ENCODE data around the gene RGCC. TPM values are rescaled to one million over a fixed set of nuclear protein-coding genes. Genes with fewer than 3 reads are reported as not detected.

RGCC gene
- total RNA-seq, 2 donors from 2014 or later, result 57.0 to 163 TPM

DNA sequence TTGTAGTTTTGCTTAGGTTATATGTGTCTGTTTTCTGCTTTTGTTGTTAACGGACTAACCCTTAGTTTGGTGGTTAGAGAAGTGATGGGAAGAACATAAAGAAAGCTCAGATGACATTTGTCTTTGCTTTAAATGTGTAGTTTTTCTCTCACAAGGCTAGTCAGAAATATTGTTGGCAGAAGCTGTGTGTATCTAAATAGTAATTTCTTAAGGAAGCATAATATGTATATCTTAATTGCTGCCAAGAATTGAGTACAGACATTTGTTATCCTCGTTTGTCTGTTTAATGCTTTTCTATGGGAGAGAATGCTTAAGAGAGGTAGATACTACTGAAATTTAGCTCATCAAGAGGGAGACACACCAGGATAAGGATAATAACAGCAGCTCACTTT, 2.7 kb downstream of the RGCC start:
- Mint-ChIP-seq H3K4me1 (peaks cover 54% of the 10 kb centered on the region), H3K27me3 (no peaks in the 10 kb centered on the region), H3K4me3 (peak overlapping the region; percentile 97), H3K36me3 (ENCODE audit: low read depth) (peaks cover 72% of the 10 kb centered on the region), H3K9me3 (no peaks in the 10 kb centered on the region), H3K27ac (peak overlapping the region; percentile 95)
- ATAC-seq (replicated peaks), result no peak

DNA sequence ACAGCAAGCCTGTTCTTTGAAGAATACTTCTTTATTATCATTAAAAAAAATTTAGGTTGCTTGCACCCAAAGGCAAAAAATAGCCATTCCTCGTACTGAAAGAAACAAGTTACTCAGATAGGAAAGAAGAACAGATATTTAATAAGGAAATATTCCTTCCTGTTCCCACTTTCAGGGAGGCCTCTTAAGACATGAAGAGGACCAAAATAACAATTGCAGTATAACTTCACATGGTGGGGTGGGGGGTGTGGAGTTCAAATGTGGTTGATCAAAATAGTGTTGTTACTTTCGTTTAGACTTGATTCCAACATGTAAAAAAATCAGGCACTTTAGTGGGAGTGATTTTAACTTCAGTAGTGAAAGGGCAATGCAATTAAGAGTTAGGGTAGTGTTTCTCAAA, 3.6 kb downstream of the RGCC start:
- peaks cover 80% of the 10 kb centered on the region for H3K36me3 Mint-ChIP-seq (ENCODE audit: low read depth)
- peak overlapping the region; percentile 97 for H3K4me3 Mint-ChIP-seq
- H3K9me3 Mint-ChIP-seq, result no peaks in the 10 kb centered on the region
- peaks cover 62% of the 10 kb centered on the region for H3K4me1 Mint-ChIP-seq
- no peaks in the 10 kb centered on the region for H3K27me3 Mint-ChIP-seq
- H3K27ac Mint-ChIP-seq, result peak overlapping the region; percentile 95
- ATAC-seq (replicated peaks), result no peak

DNA sequence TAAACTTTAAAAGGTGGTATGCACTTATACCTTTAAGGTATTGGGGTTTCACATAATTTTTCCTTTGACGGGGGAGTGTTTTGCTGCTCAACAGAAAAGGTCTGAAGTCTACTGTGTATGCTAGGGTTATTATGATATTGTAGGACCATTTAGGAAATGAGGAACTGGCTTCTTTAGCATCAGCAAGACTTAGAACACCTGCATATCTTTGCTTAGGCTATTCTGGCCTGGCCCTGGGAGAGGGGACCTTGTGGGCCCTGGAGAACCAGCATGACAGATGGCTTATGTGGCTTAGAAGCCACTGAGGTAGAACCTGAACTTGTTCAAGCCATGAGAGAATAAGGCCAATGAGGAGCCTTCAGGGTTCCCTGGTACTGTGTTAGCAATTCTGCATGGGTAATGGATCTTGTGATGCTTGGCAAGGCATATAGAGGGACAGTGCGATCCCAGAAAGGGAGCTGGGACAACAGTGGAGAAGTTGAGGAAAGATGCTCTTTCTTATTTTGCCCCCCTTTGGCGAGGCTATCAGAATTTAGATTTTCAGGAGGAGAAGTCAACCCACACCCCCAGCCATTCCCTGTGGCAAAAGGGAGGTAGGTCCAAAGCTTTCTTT, 4.3 kb downstream of the RGCC start:
- H3K9me3 Mint-ChIP-seq, result no peaks in the 10 kb centered on the region
- no peaks in the 10 kb centered on the region for H3K27me3 Mint-ChIP-seq
- peak overlapping the region; percentile 95 for H3K27ac Mint-ChIP-seq
- no peak for ATAC-seq (replicated peaks)
- H3K4me1 Mint-ChIP-seq, result peaks cover 68% of the 10 kb centered on the region
- H3K4me3 Mint-ChIP-seq, result peak overlapping the region; percentile 97
- H3K36me3 Mint-ChIP-seq (ENCODE audit: low read depth), result peaks cover 87% of the 10 kb centered on the region

DNA sequence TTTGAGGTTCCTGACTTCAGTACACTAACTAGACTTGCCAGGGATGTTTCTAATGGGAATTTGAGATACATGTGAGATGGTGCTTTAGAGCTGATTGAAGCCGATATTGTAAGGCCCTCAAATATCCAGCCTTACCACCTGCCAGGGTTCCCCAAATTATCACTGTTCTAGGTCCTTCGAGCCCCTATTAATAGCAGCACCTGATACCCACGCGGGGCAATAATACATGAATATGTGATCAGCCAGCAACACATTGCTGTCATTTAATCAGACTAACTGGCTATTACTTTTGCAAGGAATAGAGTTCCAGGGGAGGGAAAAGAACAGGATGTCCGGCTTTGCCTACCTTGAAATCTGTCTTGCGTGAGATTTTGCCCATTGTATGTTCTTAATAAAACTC, 5.1 kb downstream of the RGCC start:
- Mint-ChIP-seq H3K9me3 (no peaks in the 10 kb centered on the region), H3K27ac (peak overlapping the region; percentile 95), H3K27me3 (no peaks in the 10 kb centered on the region)

DNA sequence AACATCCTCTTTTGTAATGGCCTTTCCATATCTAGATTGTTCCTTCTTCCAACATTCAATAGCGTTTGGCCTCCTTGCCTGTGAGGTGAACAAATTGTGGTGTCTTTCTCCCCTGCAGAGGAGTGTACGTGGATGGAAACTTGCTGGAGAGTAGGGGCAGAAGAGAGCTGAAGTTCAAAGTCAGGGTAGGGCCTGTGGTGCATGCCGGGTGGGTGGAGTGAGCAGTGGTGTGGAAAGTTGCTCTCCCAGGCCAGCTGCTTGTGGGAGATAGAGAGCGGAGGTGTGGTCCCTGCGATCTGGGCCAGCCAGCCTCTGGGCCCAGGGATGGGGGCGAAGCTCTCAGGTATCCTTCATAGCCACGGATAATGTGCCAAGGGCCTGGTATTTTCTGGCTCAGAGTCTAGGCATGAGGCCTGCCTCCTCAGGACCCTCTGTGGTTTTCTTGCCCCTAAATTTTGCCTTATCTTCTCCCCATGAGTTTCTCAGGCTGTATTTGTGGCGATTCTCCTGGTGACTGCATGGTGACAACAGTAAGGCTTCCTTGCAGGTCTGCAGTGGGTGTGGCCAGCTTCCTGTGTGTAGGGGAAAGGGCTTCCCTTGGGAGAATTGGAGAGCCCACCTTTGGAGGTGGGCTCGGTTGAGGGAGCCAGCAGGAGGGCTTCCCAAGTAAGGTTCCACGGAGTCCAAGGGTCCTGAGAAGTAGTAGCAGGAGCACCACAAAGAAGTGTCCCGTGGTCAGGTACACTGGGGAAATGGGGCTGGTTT, 6.7 kb downstream of the RGCC start:
- Mint-ChIP-seq H3K27me3 (no peaks in the 10 kb centered on the region), H3K4me3 (peak overlapping the region; percentile 97), H3K27ac (peak overlapping the region; percentile 95), H3K36me3 (ENCODE audit: low read depth) (peaks cover 100% of the 10 kb centered on the region), H3K4me1 (peaks cover 79% of the 10 kb centered on the region), H3K9me3 (no peaks in the 10 kb centered on the region)
- ATAC-seq (replicated peaks), result peak; percentile 33

More for the DNA sequence above, 5.1 kb downstream of the RGCC start:
- H3K4me1 Mint-ChIP-seq, result peaks cover 72% of the 10 kb centered on the region
- ATAC-seq (replicated peaks), result no peak
- H3K36me3 Mint-ChIP-seq (ENCODE audit: low read depth), result peaks cover 95% of the 10 kb centered on the region
- H3K4me3 Mint-ChIP-seq, result peak overlapping the region; percentile 97

DNA sequence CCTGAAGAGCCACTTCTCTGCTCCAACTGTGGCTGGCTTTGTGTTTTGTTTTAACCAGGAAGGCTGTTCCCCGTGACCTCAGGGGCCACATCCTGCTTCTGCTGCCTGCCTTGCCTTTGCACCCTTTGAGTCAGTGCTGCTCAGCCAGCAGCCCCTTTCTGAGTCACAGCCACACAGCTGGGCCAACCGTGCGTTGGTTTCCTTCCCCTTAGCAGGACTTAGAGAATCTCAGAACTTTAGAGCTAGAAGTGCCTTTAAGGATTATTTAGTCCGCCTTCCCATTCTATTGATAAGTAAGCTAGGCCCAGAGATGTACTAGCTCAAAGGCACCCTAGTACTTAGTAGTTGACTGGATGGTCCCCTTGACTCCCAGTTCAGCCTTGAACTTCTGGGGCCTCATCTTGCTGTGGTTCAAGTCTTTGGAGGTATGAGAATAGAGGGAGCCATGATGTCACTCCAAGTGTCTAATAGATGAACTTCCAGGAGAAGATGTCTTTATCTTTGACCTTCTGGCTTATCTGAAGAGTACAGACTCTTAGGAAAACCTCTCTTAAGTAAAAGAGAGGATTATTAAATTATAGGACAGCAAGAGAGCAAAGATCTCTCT, 8.0 kb downstream of the RGCC start:
- peak; percentile 85 for ATAC-seq (replicated peaks)
- Mint-ChIP-seq H3K36me3 (ENCODE audit: low read depth) (peaks cover 100% of the 10 kb centered on the region), H3K9me3 (no peaks in the 10 kb centered on the region), H3K27ac (peak overlapping the region; percentile 95), H3K4me1 (peaks cover 78% of the 10 kb centered on the region), H3K27me3 (no peaks in the 10 kb centered on the region), H3K4me3 (peak overlapping the region; percentile 97)

DNA sequence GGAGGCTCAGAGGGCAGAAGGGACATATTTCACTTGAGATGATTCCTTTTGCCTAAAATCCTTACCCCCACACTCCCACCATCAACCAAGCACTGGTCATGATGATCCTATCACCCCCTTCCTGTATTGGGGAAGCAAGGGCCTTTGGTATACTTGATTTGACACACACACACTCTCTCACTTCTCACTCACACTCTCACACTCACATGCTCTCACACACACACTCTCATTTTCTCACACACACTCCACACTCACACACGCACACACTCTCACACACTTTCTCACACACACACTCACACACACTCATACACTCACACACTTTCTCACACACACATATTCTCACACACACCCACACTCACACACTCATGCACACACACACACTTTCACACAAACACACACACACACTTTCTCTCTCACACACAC, 8.6 kb downstream of the RGCC start:
- no peaks in the 10 kb centered on the region for H3K27me3 Mint-ChIP-seq
- H3K4me1 Mint-ChIP-seq, result peaks cover 74% of the 10 kb centered on the region
- H3K27ac Mint-ChIP-seq, result peak overlapping the region; percentile 95

DNA sequence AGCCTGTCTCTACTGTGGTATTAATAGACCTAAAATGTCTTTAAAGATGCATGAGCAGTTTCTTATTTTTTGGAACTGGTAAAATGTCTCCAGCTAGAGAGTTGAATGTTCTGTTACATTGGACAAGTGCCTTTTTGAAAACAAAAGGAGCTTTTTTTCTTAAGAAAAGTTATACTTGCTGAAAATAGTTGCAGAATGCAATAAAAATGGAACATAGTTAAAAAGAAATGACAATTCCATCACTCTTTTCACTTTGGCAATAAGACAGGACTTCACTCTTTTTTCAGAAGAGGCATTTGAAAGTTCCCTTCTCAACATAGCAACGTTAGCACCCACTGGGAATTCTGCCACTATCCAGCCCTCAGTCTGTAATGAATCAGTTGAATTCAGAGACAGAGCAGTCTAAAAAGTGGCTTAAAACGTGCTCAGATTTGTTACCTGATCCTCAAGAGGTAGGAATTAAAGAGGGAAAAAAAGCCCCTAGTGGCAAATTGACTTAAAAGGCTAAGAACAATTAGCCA, 10.1 kb downstream of the RGCC start:
- H3K36me3 Mint-ChIP-seq (ENCODE audit: low read depth), result peaks cover 99% of the 10 kb centered on the region
- no peaks in the 10 kb centered on the region for H3K27me3 Mint-ChIP-seq
- ATAC-seq (replicated peaks), result no peak
- peak overlapping the region; percentile 95 for H3K27ac Mint-ChIP-seq
- H3K9me3 Mint-ChIP-seq, result no peaks in the 10 kb centered on the region
- peak overlapping the region; percentile 97 for H3K4me3 Mint-ChIP-seq
- H3K4me1 Mint-ChIP-seq, result peaks cover 66% of the 10 kb centered on the region

More for the DNA sequence above, 8.6 kb downstream of the RGCC start:
- H3K36me3 Mint-ChIP-seq (ENCODE audit: low read depth), result peaks cover 100% of the 10 kb centered on the region
- no peaks in the 10 kb centered on the region for H3K9me3 Mint-ChIP-seq
- peak overlapping the region; percentile 97 for H3K4me3 Mint-ChIP-seq
- ATAC-seq (replicated peaks), result no peak

DNA sequence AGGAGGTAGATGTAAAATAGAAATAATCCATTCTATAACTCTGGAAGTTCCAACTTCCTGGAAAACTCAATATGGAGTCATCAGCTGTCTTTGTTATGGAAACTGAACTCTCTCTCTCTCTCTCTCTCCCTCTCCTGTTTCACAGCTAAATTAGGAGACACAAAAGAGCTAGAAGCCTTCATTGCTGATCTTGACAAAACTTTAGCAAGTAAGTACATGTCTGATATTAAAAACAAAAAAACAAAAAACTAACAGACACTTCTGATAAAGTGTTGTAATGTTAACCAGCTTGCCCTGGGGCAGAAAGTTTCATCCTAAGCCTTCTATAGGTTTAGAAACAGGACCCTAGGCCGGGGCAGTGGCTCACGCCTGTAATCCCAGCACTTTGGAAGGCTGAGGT, 11.3 kb downstream of the RGCC start:
- H3K9me3 Mint-ChIP-seq, result peaks cover under 1% of the 10 kb centered on the region
- no peak for ATAC-seq (replicated peaks)
- peak overlapping the region; percentile 97 for H3K4me3 Mint-ChIP-seq
- H3K36me3 Mint-ChIP-seq (ENCODE audit: low read depth), result peaks cover 96% of the 10 kb centered on the region
- H3K27me3 Mint-ChIP-seq, result no peaks in the 10 kb centered on the region
- H3K27ac Mint-ChIP-seq, result peak overlapping the region; percentile 95
- peaks cover 55% of the 10 kb centered on the region for H3K4me1 Mint-ChIP-seq

DNA sequence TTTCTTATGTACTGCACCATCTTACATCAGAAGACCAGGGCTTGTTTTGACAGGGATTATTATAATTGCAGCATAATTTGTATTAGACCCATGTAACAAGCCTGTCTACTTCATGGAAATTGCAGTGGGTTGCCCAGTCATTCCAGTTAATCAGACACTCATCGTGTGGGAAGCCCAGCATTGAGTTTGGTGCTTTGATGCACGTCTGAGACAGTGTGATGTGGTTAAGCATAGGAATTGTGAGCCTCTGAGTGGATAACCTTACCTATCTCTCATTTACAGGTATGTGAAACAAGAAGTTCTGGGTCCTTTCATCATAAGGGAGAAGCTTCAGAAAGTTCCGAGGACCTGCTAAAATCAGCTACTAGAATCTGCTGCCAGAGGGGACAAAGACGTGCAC, 12.8 kb downstream of the RGCC start:
- ATAC-seq (replicated peaks), result peak; percentile 81
- H3K4me1 Mint-ChIP-seq, result peaks cover 40% of the 10 kb centered on the region
- peaks cover 3% of the 10 kb centered on the region for H3K9me3 Mint-ChIP-seq
- H3K27me3 Mint-ChIP-seq, result no peaks in the 10 kb centered on the region
- peaks cover 80% of the 10 kb centered on the region for H3K36me3 Mint-ChIP-seq (ENCODE audit: low read depth)
- peak overlapping the region; percentile 25 for H3K4me3 Mint-ChIP-seq
- peak overlapping the region; percentile 81 for H3K27ac Mint-ChIP-seq

DNA sequence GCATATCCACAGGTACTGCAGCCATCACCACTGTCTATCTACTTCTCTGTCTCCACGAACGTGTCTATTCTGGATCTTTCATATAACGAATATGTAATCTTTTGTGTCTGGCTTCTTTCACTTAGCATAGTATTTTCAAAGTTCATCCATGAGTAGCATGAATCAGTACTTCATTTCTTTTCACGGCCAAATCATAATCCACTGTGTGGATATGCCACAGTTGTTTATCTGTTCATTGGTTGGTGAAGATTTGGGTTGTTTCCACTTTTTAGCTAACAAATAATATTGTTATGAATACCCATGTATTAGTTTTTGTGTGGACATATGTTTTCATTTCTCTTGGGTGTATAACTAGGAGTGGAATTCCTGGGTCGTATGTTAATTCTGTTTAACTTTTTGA, 14.4 kb downstream of the RGCC start:
- H3K27me3 Mint-ChIP-seq, result no peaks in the 10 kb centered on the region
- peaks cover 3% of the 10 kb centered on the region for H3K9me3 Mint-ChIP-seq
- peaks cover 25% of the 10 kb centered on the region for H3K4me1 Mint-ChIP-seq
- H3K4me3 Mint-ChIP-seq, result no peak overlapping the region
- H3K36me3 Mint-ChIP-seq (ENCODE audit: low read depth), result peaks cover 64% of the 10 kb centered on the region
- ATAC-seq (replicated peaks), result no peak
- H3K27ac Mint-ChIP-seq, result no peak overlapping the region

DNA sequence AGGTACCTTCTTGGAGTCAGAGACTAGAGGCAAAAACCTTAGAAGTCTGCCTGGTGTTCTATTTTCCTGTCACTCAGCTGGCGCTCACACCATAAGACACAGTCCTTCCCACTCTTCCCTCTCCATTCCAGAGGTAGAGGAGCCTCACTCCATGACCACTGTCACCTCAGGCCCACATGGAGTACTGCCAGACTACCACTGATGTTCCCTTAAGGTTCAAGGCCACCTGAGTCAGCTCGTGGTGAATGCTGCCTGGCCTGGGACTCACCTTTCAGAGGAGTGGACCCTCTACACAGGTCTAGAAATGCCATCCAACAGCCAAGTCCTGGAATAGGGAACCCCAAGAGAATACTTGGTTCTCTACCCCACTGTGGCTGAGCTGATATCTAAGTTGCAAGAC, 29.9 kb downstream of the RGCC start:
- ATAC-seq (replicated peaks), result no peak
- H3K9me3 Mint-ChIP-seq, result peaks cover 10% of the 10 kb centered on the region
- no peaks in the 10 kb centered on the region for H3K36me3 Mint-ChIP-seq (ENCODE audit: low read depth)
- H3K27ac Mint-ChIP-seq, result peak overlapping the region; percentile 26
- H3K4me3 Mint-ChIP-seq, result no peak overlapping the region
- no peaks in the 10 kb centered on the region for H3K27me3 Mint-ChIP-seq
- peaks cover 20% of the 10 kb centered on the region for H3K4me1 Mint-ChIP-seq

DNA sequence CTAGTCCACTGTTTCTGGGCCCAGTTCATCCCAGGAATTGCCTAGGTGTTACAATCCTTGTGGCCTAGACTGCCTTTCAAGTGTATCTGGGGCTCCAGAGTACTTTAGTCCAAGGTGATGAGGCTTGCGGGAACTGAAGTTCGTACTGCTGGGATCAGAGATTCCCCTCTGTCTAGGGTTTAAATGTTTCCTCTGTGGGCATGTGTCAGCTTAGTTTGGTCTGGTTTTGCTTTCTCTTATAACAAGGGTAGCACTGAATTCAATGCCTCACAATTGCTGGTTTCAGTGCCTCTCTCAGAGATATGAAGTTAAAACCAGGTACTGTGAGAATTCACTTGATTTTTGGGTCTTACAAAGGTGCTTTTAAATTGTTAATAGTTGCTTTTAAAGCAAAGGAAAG, 30.8 kb downstream of the RGCC start:
- peaks cover 10% of the 10 kb centered on the region for H3K9me3 Mint-ChIP-seq
- no peak overlapping the region for H3K4me3 Mint-ChIP-seq
- H3K27me3 Mint-ChIP-seq, result no peaks in the 10 kb centered on the region
- no peaks in the 10 kb centered on the region for H3K36me3 Mint-ChIP-seq (ENCODE audit: low read depth)
- no peak for ATAC-seq (replicated peaks)
- peaks cover 29% of the 10 kb centered on the region for H3K4me1 Mint-ChIP-seq
- no peak overlapping the region for H3K27ac Mint-ChIP-seq

DNA sequence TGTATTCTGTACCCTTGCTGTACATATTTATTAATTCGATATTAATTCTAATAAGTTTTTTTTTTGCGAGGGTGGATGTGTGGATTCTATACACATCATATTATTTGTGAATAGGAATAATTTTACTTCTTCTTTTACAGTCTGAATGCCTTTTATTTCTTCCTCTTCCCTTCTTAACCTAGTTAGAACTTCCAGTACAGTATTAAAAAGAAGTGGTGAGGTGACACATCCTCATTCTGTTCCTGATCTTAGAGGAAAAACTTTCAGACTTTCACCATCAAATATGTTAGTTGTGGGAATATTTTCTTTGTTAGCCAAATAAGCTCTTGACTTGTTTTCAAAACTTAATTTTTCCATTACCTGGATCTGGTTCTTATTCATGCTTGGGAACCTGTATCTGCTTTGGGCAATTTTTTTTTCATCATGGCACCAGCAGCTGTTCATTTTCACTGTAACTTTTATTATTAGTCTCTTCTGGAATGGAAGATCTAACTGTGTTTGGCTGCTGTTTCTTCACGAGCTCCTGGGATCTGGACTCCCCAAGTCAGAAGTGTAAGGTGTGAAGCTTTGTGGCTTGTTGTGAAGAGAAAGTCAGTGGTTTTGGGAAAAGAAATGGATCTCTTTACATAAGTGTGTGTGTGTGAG, 33.1 kb downstream of the RGCC start:
- Mint-ChIP-seq H3K27ac (peak overlapping the region; percentile 80), H3K36me3 (ENCODE audit: low read depth) (no peaks in the 10 kb centered on the region)

More for the DNA sequence above, 33.1 kb downstream of the RGCC start:
- Mint-ChIP-seq H3K9me3 (peaks cover 10% of the 10 kb centered on the region), H3K4me1 (peaks cover 36% of the 10 kb centered on the region), H3K4me3 (peak overlapping the region; percentile 58), H3K27me3 (no peaks in the 10 kb centered on the region)
- ATAC-seq (replicated peaks), result no peak

Measured in activated T-helper 17 cell treated with anti-CD3 and anti-CD28 coated beads, Interleukin-2, amount 50 U/mL, for 72 hours (primary cell).